ENCODE data around the gene PARP3. TPM values are rescaled to one million over a fixed set of nuclear protein-coding genes. Genes with fewer than 3 reads are reported as not detected.

PARP3 gene
- total and polyA plus RNA-seq, 2 donors from 2014 or later, result 28.5 to 30.1 TPM

- H3K9me3 ChIP-seq (ENCODE audit: control insufficient read depth in 2 of 3, insufficient read depth in 1 of 3, low read length in 3 of 3), result no peaks in the 10 kb centered on the region
Observed at GRCh38 chr3:51982352-51982837, 40.2 kb downstream of the PARP3 start.

GRCh38 chr3:51982838-51983577, 40.8 kb downstream of the PARP3 start, which contains the start of gene ACY1:
TSS of gene ACY1 (plus strand) at chr3:51983535. CDS start at chr3:51984065, 530 bp downstream.
- peak within 1 kb of the TSS; percentile 30 to 89 (median 74) for H3K9ac ChIP-seq (ENCODE audit: low read length in 3 of 3)
- FAIRE-seq (no peak), DNase-seq (peak; percentile 86 to 97 (median 92))
- intact Hi-C loops (cut with DNase I), result no loop called here
- peak within 1 kb of the TSS; percentile 89 to 97 for H3K27ac ChIP-seq (ENCODE audit: low read depth in 2 of 2, low read length in 2 of 2)
- no peaks in the 10 kb centered on the region for H3K9me3 ChIP-seq (ENCODE audit: control insufficient read depth in 2 of 3, insufficient read depth in 1 of 3, low read length in 3 of 3)
- no peak for TF ChIP-seq CTCF (IDR thresholded peaks at IDR 0.05; ENCODE audit: borderline replicate concordance, extremely low read depth, insufficient read depth)
- peak within 1 kb of the TSS; percentile 57 to 87 (median 82) for H3K4me3 ChIP-seq (ENCODE audit: low read length in 3 of 3)
- peaks cover 2 to 28% (median 4%) of the 10 kb centered on the region in 3 donors for H3K4me1 ChIP-seq (ENCODE audit: control insufficient read depth in 2 of 3, insufficient read depth in 2 of 3, low read depth in 1 of 3, low read length in 3 of 3)
- no peaks in the 10 kb centered on the region for H3K27me3 ChIP-seq (ENCODE audit: control insufficient read depth, insufficient read depth, low read length)
- peaks cover 0 to 4% (median 3%) of the 10 kb centered on the region in 3 donors for H3K36me3 ChIP-seq (ENCODE audit: control insufficient read depth in 2 of 3, insufficient read depth in 3 of 3, low read length in 3 of 3)

More at GRCh38 chr3:51982352-51982837, 40.2 kb downstream of the PARP3 start:
- H3K27me3 ChIP-seq (ENCODE audit: control insufficient read depth, insufficient read depth, low read length), result no peaks in the 10 kb centered on the region
- DNase-seq (peak in 4 of 5 donors; percentile 65 to 83 (median 72)), FAIRE-seq (no peak)
- H3K27ac ChIP-seq (ENCODE audit: low read depth in 2 of 2, low read length in 2 of 2), result peak overlapping the region; percentile 89 to 97
- peak overlapping the region; percentile 57 to 87 (median 82) for H3K4me3 ChIP-seq (ENCODE audit: low read length in 3 of 3)
- intact Hi-C loops (cut with DNase I), result no loop called here
- H3K36me3 ChIP-seq (ENCODE audit: control insufficient read depth in 2 of 3, insufficient read depth in 3 of 3, low read length in 3 of 3), result peaks cover 0 to 4% (median 3%) of the 10 kb centered on the region in 3 donors
- H3K4me1 ChIP-seq (ENCODE audit: control insufficient read depth in 2 of 3, insufficient read depth in 2 of 3, low read depth in 1 of 3, low read length in 3 of 3), result peaks cover 2 to 28% (median 4%) of the 10 kb centered on the region in 3 donors
- TF ChIP-seq CTCF (IDR thresholded peaks at IDR 0.05; ENCODE audit: borderline replicate concordance, extremely low read depth, insufficient read depth), result peak; percentile 44
- peak overlapping the region; percentile 30 to 74 (median 52) for H3K9ac ChIP-seq (ENCODE audit: low read length in 3 of 3)

- no peak for TF ChIP-seq CTCF (IDR thresholded peaks at IDR 0.05; ENCODE audit: borderline replicate concordance, extremely low read depth, insufficient read depth)
- intact Hi-C loops (cut with DNase I), result no loop called here
- FAIRE-seq, result no peak
- Histone ChIP-seq H3K4me3 (ENCODE audit: low read length in 3 of 3) (peak overlapping the region; percentile 46 to 82 (median 77)), H3K4me1 (ENCODE audit: control insufficient read depth in 2 of 3, insufficient read depth in 2 of 3, low read depth in 1 of 3, low read length in 3 of 3) (peaks cover 2 to 30% (median 4%) of the 10 kb centered on the region in 3 donors), H3K9ac (ENCODE audit: low read length in 3 of 3) (peak overlapping the region in 2 of 3 donors; percentile 74 to 89), H3K9me3 (ENCODE audit: control insufficient read depth in 2 of 3, insufficient read depth in 1 of 3, low read length in 3 of 3) (no peaks in the 10 kb centered on the region), H3K27ac (ENCODE audit: low read depth in 2 of 2, low read length in 2 of 2) (peak overlapping the region; percentile 89 to 97), H3K27me3 (ENCODE audit: control insufficient read depth, insufficient read depth, low read length) (no peaks in the 10 kb centered on the region), H3K36me3 (ENCODE audit: control insufficient read depth in 2 of 3, insufficient read depth in 3 of 3, low read length in 3 of 3) (peaks cover 0 to 7% (median 3%) of the 10 kb centered on the region in 3 donors)
- DNase-seq, result no peak
Observed at GRCh38 chr3:51983578-51984268, 41.6 kb downstream of the PARP3 start.
